ENCODE measurements around the gene GSN. TPM values are rescaled to one million over a fixed set of nuclear protein-coding genes. Genes with fewer than 3 reads are reported as not detected.

Gene GSN
- polyA plus RNA-seq, 1 of the 3 experiments (the other 2 are of a cell fraction): 168 TPM

GRCh38 chr9:121262423-121262822, 5.5 kb upstream of the GSN start:
- no peak for DNase-seq
- no peaks in the 10 kb centered on the region for H3F3A ChIP-seq (replicated peaks; ENCODE audit: insufficient read depth)
- H3K27ac ChIP-seq (ENCODE audit: low read depth in 2 of 2, low read length in 1 of 2): no peak overlapping the region
- no peaks in the 10 kb centered on the region for H3K9me3 ChIP-seq
- TF ChIP-seq TCF12 (IDR thresholded peaks at IDR 0.05): no peak
- TF ChIP-seq, protein P1, sequence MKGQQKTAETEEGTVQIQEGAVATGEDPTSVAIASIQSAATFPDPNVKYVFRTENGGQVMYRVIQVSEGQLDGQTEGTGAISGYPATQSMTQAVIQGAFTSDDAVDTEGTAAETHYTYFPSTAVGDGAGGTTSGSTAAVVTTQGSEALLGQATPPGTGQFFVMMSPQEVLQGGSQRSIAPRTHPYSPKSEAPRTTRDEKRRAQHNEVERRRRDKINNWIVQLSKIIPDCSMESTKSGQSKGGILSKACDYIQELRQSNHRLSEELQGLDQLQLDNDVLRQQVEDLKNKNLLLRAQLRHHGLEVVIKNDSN (IDR thresholded peaks at IDR 0.05; ENCODE audit: borderline replicate concordance, low read depth): no peak
- TF ChIP-seq, protein P2, sequence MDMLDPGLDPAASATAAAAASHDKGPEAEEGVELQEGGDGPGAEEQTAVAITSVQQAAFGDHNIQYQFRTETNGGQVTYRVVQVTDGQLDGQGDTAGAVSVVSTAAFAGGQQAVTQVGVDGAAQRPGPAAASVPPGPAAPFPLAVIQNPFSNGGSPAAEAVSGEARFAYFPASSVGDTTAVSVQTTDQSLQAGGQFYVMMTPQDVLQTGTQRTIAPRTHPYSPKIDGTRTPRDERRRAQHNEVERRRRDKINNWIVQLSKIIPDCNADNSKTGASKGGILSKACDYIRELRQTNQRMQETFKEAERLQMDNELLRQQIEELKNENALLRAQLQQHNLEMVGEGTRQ (IDR thresholded peaks at IDR 0.05; ENCODE audit: borderline replicate concordance, low read depth, low read length): no peak
- TF ChIP-seq NRF1 (IDR thresholded peaks at IDR 0.05; ENCODE audit: low read depth, low read length): no peak
- TF ChIP-seq MEF2A (IDR thresholded peaks at IDR 0.05; ENCODE audit: borderline replicate concordance, low read depth): no peak
- TF ChIP-seq EP300 (IDR thresholded peaks at IDR 0.05; ENCODE audit: borderline replicate concordance in 1 of 2, low read depth in 1 of 2, low read length in 1 of 2): no peak
- TF ChIP-seq ELF1 (IDR thresholded peaks at IDR 0.05): no peak
- no peak for TF ChIP-seq EZH2phosphoT487 (IDR thresholded peaks at IDR 0.05; ENCODE audit: borderline replicate concordance, low read depth)
- TF ChIP-seq FOSL2 (IDR thresholded peaks at IDR 0.05; ENCODE audit: borderline replicate concordance, low read depth): no peak
- no peak for TF ChIP-seq MAX (IDR thresholded peaks at IDR 0.05; ENCODE audit: low read depth)
- peaks cover 18 to 27% of the 10 kb centered on the region in 2 experiments for H3K4me1 ChIP-seq (ENCODE audit: control insufficient read depth in 1 of 2, insufficient read depth in 2 of 2, low read depth in 1 of 2, low read length in 1 of 2)
- H4K20me1 ChIP-seq (ENCODE audit: insufficient read depth): no peaks in the 10 kb centered on the region
- no peak overlapping the region for H2AFZ ChIP-seq (ENCODE audit: low read depth)
- no peaks in the 10 kb centered on the region for H3K79me2 ChIP-seq (ENCODE audit: insufficient read depth)
- H3K4me3 ChIP-seq (ENCODE audit: low read depth in 2 of 2, low read length in 1 of 2): no peak overlapping the region
- 95% methylated on average over 1 of the region's 1 CpG for WGBS (ENCODE audit: low lambda C conversion rate)
- H3K9ac ChIP-seq: no peak overlapping the region
- H3K9me2 ChIP-seq: no peaks in the 10 kb centered on the region
- no peak overlapping the region for H3K4me2 ChIP-seq
- no peaks in the 10 kb centered on the region for H3K36me3 ChIP-seq (replicated peaks in 1 of 2; ENCODE audit: control insufficient read depth in 1 of 2, insufficient read depth in 2 of 2, low read length in 1 of 2)
- ChIA-PET POLR2A (no interaction called here), CTCF (interaction anchor here (0.9 to 2.0 kb wide), 5 partner anchors 9 to 149 kb away, joined by 3 to 5 read pairs (median 3); no protein-coding TSS in a partner anchor)
- H3K27me3 ChIP-seq (ENCODE audit: insufficient read depth): no peaks in the 10 kb centered on the region

DNA sequence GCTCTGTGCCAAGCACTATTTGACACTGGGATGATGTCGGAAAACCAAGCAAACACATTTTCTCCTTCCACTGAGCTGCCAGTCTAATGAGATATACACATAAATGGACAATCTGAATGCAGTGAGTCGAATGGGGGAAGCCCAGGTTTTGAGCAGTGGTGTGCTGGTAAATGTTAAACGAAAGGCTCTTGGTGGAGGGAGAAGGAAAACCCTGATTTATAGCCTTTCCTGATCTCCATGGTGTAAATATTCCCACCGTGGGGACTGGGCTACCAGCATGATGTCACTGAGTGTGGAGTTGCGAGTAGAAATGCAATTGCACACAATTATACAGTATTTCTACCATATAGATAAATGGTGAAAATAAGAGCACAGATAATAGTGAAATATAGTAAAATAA, 5.0 kb upstream of the GSN start:
- DNase-seq: no peak
- ChIA-PET CTCF (interaction anchor here (1.0 to 2.0 kb wide), 3 partner anchors 10 to 57 kb away, joined by 3 to 5 read pairs (median 5); no protein-coding TSS in a partner anchor), POLR2A (no interaction called here)
- Histone ChIP-seq H2AFZ (ENCODE audit: low read depth) (no peak overlapping the region), H3K36me3 (replicated peaks in 1 of 2; ENCODE audit: control insufficient read depth in 1 of 2, insufficient read depth in 2 of 2, low read length in 1 of 2) (no peaks in the 10 kb centered on the region), H3K4me2 (no peak overlapping the region), H4K20me1 (ENCODE audit: insufficient read depth) (no peaks in the 10 kb centered on the region), H3K9me2 (no peaks in the 10 kb centered on the region), H3F3A (replicated peaks; ENCODE audit: insufficient read depth) (no peaks in the 10 kb centered on the region), H3K79me2 (ENCODE audit: insufficient read depth) (no peaks in the 10 kb centered on the region), H3K4me3 (ENCODE audit: low read depth in 2 of 2, low read length in 1 of 2) (no peak overlapping the region), H3K27ac (ENCODE audit: low read depth in 2 of 2, low read length in 1 of 2) (no peak overlapping the region), H3K4me1 (ENCODE audit: control insufficient read depth in 1 of 2, insufficient read depth in 2 of 2, low read depth in 1 of 2, low read length in 1 of 2) (peaks cover 21 to 24% of the 10 kb centered on the region in 2 experiments), H3K27me3 (ENCODE audit: insufficient read depth) (no peaks in the 10 kb centered on the region), H3K9ac (no peak overlapping the region), H3K9me3 (no peaks in the 10 kb centered on the region)
- WGBS (ENCODE audit: low lambda C conversion rate): 67% methylated on average over 5 of the region's 5 CpGs
- no peak for TF ChIP-seq SMC3 (IDR thresholded peaks at IDR 0.05; ENCODE audit: low read depth, low read length)
- no peak for TF ChIP-seq TEAD4 (IDR thresholded peaks at IDR 0.05; ENCODE audit: borderline replicate concordance, insufficient read depth)
- TF ChIP-seq EP300 (IDR thresholded peaks at IDR 0.05; ENCODE audit: borderline replicate concordance in 1 of 2, low read depth in 1 of 2, low read length in 1 of 2): no peak
- TF ChIP-seq POLR2AphosphoS5 (IDR thresholded peaks at IDR 0.05; ENCODE audit: low read depth, low read length): no peak
- TF ChIP-seq SIN3A (IDR thresholded peaks at IDR 0.05; ENCODE audit: borderline replicate concordance, low read depth, low read length): no peak
- no peak for TF ChIP-seq REST (IDR thresholded peaks at IDR 0.05; ENCODE audit: low read depth, low read length)
- TF ChIP-seq, protein P1 (IDR thresholded peaks at IDR 0.05; ENCODE audit: borderline replicate concordance, low read depth): no peak
- TF ChIP-seq FOSL2 (IDR thresholded peaks at IDR 0.05; ENCODE audit: borderline replicate concordance, low read depth): no peak
- TF ChIP-seq NFIC (IDR thresholded peaks at IDR 0.05; ENCODE audit: borderline replicate concordance): no peak
- TF ChIP-seq MEF2A (IDR thresholded peaks at IDR 0.05; ENCODE audit: borderline replicate concordance, low read depth): no peak
- no peak for TF ChIP-seq RAD21 (IDR thresholded peaks at IDR 0.05; ENCODE audit: low read length)
- TF ChIP-seq TCF12 (IDR thresholded peaks at IDR 0.05): no peak
- TF ChIP-seq, protein P3, sequence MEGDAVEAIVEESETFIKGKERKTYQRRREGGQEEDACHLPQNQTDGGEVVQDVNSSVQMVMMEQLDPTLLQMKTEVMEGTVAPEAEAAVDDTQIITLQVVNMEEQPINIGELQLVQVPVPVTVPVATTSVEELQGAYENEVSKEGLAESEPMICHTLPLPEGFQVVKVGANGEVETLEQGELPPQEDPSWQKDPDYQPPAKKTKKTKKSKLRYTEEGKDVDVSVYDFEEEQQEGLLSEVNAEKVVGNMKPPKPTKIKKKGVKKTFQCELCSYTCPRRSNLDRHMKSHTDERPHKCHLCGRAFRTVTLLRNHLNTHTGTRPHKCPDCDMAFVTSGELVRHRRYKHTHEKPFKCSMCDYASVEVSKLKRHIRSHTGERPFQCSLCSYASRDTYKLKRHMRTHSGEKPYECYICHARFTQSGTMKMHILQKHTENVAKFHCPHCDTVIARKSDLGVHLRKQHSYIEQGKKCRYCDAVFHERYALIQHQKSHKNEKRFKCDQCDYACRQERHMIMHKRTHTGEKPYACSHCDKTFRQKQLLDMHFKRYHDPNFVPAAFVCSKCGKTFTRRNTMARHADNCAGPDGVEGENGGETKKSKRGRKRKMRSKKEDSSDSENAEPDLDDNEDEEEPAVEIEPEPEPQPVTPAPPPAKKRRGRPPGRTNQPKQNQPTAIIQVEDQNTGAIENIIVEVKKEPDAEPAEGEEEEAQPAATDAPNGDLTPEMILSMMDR (IDR thresholded peaks at IDR 0.05): no peak
